HUDEP-2 (cell line): ENCODE data around the gene RNASE7.

Source experiments
- DNase-seq, 76 experiments: peaks; one replicate each; lab custom pipeline; 2025; ENCODE audit not compliant: unreplicated experiment in 76 of 76; lab: John Stamatoyannopoulos, UW

Gene RNASE7

GRCh38 chr14:21084998-21085853 lies 43.1 kb downstream of the RNASE7 start:
- no peak for DNase-seq

- DNase-seq, result no peak
Observed at GRCh38 chr14:21086908-21087293, 44.7 kb downstream of the RNASE7 start.

- peak in 2 of 76 experiments; percentile 12 to 53 for DNase-seq
Observed at GRCh38 chr14:21087294-21088091, 45.3 kb downstream of the RNASE7 start.

GRCh38 chr14:21088687-21089086 lies 46.5 kb downstream of the RNASE7 start:
- no peak for DNase-seq

GRCh38 chr14:21089271-21089670 lies 47.1 kb downstream of the RNASE7 start:
- no peak for DNase-seq

- DNase-seq, result no peak
Observed at GRCh38 chr14:21089877-21090193, 47.7 kb downstream of the RNASE7 start.

GRCh38 chr14:21090194-21090939 lies 48.2 kb downstream of the RNASE7 start:
- peak in 8 of 76 experiments; percentile 5 to 23 (median 8) for DNase-seq

- no peak for DNase-seq
Observed at GRCh38 chr14:21090940-21091663, 48.9 kb downstream of the RNASE7 start.

GRCh38 chr14:21091821-21092272 lies 49.7 kb downstream of the RNASE7 start:
- DNase-seq, result no peak

- peak in 70 of 76 experiments; percentile 13 to 88 (median 70) for DNase-seq
Observed at GRCh38 chr14:21092273-21093011, 50.3 kb downstream of the RNASE7 start.

- DNase-seq, result no peak
Observed at GRCh38 chr14:21093018-21093417, 50.9 kb downstream of the RNASE7 start.
